Activated CD4-positive, alpha-beta T cell treated with anti-CD3 and anti-CD28 coated beads, Interleukin-2, amount 50 U/mL, for 48 hours (primary cell): ENCODE data around the gene SPRR1B.
"Not testable (repeated sequence)": the region's sequence is repeated elsewhere in the genome, so short reads cannot be mapped to it uniquely, and the experiment has no call there.

Experiments used
- DNase-seq, 2 experiments: peaks; one replicate each; pipeline ENCODE4 v3.0.0-alpha.2; 2020

The SPRR1B gene, protein sequence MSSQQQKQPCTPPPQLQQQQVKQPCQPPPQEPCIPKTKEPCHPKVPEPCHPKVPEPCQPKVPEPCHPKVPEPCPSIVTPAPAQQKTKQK

GRCh38 chr1:153030895-153031294 is at the start of gene SPRR1B:
TSS of gene SPRR1B (plus strand) at chr1:153031203. CDS start at chr1:153032346, 1,143 bp downstream.
- DNase-seq, result no peak

DNA sequence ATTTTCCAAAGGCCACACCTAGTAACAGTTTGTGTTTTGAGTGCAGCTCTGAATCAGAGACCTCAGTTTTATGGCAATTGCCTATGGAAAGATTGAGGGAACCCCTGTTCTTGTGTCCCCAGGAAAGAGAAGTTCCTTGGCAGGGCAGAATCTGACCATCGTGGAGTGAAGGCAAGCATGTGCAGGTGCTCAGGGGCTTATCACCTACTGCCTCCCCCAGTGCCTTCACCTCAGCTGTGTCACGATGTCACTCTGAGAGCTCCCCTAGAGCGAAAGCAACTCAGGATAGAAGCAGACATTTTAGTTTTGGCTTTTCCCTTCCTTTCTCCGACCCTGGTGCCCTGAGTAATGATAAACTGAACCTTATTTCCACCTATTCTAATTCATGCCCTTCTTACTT is 48.9 kb upstream of the SPRR1B start:
- DNase-seq, result no peak

GRCh38 chr1:152983234-152983633 is 47.8 kb upstream of the SPRR1B start:
- DNase-seq, result no peak

DNA sequence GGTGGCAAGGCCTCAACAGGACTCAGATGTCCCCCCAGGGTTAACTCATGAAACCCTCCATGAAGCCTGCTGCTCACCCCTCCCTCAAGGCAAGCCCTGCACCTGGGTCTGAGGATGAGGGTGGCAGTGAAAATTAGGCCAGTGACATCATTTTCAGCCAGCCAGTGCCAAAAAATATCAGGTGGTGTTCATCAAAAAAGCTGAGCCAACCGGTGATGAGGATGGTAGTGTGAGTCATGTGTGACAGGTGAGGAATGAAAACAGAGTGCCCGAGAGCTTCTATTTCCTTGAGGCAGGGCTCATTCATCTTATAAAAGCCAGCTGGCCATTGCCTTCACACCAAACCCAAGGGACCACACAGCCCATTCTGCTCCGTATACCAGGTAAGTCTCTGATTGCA is 47.3 kb upstream of the SPRR1B start, which contains the start of gene SPRR1A:
Gene SPRR1A (plus strand): TSS at position 339 of the 400 bp plus-strand sequence. CDS start 1,150 bp downstream, outside the sequence.
- no peak for DNase-seq

DNA sequence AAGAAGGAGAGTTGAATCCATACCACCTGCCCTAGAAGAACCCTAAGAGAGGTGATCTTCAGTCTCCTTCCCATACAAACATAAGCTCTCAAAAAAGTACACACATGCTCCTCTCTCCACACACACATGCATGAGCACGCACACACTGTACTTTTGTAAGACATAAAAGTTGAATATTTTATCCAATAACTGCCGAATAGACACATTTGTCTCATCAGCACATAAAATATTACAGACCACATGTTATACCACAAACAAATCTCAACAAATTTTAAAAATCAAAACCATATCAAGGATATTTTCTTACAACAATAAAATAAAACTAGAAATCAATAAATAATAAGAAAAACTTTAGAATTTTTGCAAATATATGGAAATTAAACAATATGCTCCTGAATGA is 44.4 kb upstream of the SPRR1B start:
- DNase-seq, result no peak

- DNase-seq, result no peak
Observed at GRCh38 chr1:152993186-152993585, 37.8 kb upstream of the SPRR1B start.

DNA sequence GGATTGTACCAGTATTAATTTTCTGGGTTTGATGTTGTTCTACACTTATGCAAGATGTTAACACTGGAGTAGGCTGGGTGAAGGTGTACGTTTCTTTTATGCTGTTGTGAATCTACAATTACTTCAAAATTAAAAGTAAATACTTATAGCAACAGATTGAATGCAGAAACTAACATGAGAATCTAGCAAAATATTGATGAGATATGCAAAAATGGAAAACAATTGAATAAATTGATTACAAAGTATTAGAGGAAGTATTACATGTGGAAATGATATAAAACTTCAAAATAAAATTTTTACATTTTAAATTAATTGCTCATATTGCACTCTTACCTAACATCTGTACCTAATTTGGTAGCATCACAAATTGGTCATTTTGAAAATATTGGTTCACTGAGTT is 35.2 kb upstream of the SPRR1B start:
- DNase-seq, result no peak

- DNase-seq, result no peak
Observed at GRCh38 chr1:152996633-152997400, 34.2 kb upstream of the SPRR1B start.

DNA sequence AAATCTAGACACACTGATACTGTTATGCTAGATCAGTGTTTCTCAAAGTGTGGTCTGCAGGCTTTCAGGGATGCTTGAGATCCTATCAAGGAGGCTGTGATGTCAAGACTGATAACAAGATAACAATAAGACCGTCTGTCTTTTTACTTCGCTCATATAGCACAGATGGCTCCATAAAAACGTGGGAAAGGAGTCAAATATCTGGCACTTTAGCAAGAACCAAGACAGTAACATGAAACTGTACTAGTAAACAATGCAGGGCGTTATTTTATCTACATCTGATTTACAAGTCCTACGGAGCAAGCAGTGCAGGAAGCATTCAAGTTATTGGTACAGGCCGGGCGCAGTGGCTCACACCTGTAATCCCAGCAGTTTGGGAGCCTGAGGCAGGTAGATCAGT is 33.1 kb upstream of the SPRR1B start:
- DNase-seq, result no peak

DNA sequence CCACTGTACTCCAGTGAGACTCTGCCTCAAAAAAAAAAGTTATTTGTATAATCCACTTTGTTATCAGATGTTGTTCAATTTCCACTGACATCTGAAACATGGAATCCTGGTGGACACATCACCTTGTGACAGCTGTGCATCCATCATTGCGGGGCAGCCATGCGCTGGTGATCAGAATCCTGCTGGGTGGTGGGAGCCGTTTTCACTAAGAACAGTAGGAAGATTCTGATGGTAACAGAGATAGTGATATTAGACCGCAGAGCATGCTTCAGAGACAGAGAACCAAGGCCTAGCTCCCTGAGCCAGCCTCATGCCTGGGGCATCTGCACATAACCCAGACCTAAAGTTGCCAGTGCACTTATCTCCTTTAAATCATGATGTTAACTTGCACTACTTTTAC is 32.5 kb upstream of the SPRR1B start:
- no peak for DNase-seq

DNA sequence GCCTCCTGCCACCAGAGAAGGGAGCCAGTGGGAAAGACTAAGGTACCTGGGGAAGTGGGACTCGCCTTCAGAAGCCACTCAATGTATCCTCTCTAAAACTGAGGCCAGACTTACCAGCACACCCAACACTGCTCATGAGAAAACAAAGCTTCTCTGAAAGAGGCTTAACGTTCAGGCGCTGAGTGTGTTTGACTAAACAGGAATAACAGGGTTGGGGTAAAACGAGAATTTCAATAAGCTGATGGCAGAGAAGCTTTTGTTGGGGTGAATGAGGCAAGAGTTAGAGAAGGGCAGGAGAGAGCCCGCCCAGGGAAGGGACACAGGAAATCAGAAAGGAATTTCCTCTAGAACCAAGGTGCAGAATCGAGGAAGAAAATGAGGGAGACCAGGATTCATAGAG is 31.2 kb upstream of the SPRR1B start:
- DNase-seq, result no peak

- no peak for DNase-seq
Observed at GRCh38 chr1:153000294-153000693, 30.7 kb upstream of the SPRR1B start.

DNA sequence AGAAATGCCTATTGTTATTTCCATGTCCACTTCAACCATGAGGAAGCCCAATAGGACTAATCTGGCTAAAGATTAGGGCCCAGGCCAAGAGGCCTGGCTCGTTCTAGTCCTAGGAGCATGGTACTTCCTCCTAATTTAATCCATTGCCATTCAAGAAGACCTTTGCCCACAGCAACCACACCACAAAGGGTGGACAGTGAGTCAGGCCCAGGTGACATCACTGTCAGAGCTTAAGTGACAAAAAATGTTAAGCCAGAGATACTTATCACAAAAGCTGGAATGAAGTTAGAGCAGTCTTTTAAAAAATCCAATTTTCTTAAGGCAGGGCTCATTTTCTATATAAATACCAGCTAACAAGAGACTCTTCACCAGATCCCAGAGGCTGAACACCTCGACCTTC is 29.6 kb upstream of the SPRR1B start, which contains the start of gene SPRR3:
Gene SPRR3 (plus strand): TSS at position 368 of the 400 bp plus-strand sequence. CDS start 1,272 bp downstream, outside the sequence.
- no peak for DNase-seq

- not testable (repeated sequence) for DNase-seq
Observed at GRCh38 chr1:153011235-153011758, 19.7 kb upstream of the SPRR1B start.

- DNase-seq, result not testable (repeated sequence)
Observed at GRCh38 chr1:153021829-153022228, 9.2 kb upstream of the SPRR1B start.

DNA sequence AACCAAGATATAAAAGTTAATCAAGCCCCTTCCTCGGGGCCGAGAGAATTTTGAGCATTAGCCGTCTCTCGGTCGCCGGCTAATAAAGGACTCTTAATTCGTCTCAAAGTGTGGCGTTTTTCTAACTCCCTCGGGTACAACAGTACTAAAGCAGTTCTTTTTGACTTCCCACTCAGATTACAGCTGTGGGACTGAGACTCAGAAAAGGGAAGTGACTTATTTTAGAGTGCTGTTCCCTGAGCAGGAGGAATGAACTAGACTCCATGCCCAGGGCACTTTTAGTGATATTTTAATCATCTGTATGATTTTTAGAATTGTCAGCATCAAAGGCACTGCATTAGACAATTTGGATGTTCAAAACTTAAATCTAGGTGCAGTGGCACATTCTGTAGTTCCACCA is 8.7 kb upstream of the SPRR1B start:
- not testable (repeated sequence) for DNase-seq

GRCh38 chr1:153023109-153023508 is 7.9 kb upstream of the SPRR1B start:
- DNase-seq, result no peak

- DNase-seq, result no peak
Observed at GRCh38 chr1:153024413-153024812, 6.6 kb upstream of the SPRR1B start.

DNA sequence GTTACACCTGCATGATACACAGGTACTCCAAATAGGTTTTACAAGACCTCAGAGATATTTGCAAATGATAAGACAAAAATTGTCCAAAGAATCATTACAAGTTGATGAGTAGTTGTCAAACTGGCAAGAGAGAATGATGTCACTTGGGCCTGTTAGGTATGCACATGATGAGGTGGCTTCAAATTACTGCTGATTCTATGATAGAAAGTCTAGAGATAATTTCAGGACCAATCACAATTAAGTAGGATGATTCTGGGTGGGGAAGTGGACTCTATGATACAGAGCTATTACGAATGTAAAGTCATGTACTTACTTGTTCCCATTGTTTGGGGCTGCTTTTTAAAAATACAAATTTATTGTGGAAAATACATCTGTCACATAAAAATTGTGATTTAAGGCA is 5.2 kb upstream of the SPRR1B start:
- no peak for DNase-seq

DNA sequence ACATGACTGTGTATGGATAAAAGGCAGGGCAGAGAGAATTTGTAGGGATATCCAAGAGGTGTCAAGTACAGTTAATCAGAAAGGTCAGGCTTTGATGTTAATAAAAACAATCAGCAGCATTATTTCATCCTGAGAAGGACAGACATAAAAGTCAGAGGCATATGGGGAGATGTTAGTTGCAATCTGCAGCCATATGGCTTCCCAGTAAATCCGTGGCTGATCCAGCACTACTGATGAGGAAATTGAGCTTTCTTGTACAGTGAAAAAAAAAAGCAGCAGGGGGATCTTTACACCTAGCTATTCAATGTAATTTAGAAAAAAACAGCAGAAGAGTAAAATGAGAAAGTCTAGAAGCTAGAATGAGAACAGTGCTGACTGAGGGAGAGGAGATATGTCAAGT is 2.2 kb upstream of the SPRR1B start:
- no peak for DNase-seq

- no peak for DNase-seq
Observed at GRCh38 chr1:153032073-153032472, 1.1 kb downstream of the SPRR1B start.

- DNase-seq, result no peak
Observed at GRCh38 chr1:153032677-153033308, 1.8 kb downstream of the SPRR1B start.

DNA sequence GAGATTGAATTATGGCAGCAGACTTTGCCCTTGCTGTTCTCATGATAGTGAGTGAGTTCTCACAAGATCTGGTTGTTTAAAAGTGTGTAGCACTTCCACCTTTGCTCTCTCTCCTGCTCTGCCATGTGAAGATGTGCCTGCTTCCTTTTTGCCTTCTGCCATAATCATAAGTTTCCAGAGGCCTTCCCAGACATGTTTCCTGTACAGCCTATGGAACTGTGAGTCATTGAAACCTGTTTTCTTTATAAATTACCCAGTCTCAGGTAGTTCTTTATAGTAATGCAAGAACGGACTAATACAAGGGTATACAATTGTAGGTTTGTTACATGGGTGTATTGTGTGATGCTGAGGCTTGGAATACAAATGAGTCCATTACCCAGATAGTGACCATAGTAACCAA is 4.2 kb downstream of the SPRR1B start:
- DNase-seq, result no peak
